ENCODE data around the gene DOCK4.

Gene DOCK4

DNA sequence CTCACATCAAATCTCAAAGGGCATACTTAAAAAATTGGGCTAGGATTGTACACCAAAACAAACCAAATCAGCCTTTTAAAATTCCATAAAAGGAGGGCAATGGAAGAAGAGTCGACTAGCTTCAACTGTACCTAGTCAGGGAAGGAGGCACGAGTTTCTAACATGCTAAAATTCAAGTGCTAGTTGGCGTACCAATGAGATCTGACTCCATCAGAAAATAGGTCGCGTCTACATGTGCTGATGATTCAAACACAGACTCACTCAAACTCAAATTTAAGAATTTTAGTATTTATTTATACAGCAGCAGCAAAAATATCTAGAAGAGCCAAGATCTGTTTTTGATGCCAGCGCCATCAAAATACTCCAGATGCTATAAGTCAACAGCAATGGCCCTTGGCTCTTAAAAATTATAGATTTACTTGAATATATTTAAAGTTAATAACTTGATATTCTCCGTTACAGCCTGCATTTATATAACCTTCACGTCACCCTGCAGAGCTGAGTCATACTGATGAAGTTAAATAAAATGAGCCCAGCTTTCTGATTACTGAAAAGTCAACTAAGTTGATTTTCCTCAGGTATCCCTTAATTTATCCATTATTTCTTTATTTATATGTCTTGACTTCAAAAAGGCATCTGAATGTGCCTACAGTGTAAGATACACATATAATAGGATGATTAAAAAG lies 341.8 kb downstream of the DOCK4 start:
- DNase-seq (ENCODE audit: low read depth in 1 of 2, low spot score in 1 of 2), result no peak

DNA sequence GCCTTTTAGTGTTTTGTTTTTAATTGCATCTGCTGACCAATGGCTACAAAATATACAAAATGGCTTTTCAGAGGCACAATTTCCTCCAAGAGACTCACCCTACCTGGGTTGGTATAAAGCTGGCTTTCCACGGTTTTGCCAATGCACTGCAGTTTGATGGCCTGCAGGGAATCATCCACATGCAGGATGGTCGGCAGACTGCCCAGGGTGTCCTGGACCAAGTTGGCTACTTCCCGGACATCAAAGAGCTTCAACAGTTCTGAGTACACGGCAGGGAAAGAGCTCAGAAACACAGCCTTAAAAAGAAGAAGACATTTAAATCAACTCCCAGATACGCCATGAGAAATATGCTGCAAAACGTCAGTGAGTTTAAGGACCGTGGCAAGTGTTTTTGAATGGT lies 342.9 kb downstream of the DOCK4 start:
- no peak for DNase-seq (ENCODE audit: low read depth in 1 of 2, low spot score in 1 of 2)

DNA sequence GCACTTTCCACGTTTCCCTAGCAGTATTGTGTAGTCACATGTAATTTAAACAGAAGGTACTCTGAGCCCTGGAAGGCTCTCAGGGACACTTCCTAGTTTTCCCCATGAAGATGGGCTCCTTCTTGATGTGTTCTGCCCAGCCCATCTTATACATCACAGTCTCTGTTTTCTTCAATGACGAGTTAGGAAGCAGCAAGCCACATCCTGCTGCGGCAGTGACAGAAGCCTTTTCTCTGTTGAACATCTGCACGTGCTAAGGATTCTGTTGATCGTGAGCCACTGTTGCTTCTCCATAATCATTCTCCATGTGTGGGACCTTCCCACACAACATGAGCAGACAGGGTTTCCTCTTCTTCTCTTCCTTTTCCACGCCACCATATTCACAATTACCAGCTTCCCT lies 346.0 kb downstream of the DOCK4 start:
- DNase-seq (ENCODE audit: low read depth in 1 of 2, low spot score in 1 of 2), result no peak

- DNase-seq (ENCODE audit: low read depth in 1 of 2, low spot score in 1 of 2), result no peak
These were observed 347.9 kb downstream of the DOCK4 start for GRCh38 chr7:111858331-111858730.

- no peak for DNase-seq (ENCODE audit: low read depth in 1 of 2, low spot score in 1 of 2)
These were observed 350.4 kb downstream of the DOCK4 start for GRCh38 chr7:111855842-111856227.

- DNase-seq (ENCODE audit: low read depth in 1 of 2, low spot score in 1 of 2), result no peak
These were observed 350.9 kb downstream of the DOCK4 start for GRCh38 chr7:111855161-111855841.

DNA sequence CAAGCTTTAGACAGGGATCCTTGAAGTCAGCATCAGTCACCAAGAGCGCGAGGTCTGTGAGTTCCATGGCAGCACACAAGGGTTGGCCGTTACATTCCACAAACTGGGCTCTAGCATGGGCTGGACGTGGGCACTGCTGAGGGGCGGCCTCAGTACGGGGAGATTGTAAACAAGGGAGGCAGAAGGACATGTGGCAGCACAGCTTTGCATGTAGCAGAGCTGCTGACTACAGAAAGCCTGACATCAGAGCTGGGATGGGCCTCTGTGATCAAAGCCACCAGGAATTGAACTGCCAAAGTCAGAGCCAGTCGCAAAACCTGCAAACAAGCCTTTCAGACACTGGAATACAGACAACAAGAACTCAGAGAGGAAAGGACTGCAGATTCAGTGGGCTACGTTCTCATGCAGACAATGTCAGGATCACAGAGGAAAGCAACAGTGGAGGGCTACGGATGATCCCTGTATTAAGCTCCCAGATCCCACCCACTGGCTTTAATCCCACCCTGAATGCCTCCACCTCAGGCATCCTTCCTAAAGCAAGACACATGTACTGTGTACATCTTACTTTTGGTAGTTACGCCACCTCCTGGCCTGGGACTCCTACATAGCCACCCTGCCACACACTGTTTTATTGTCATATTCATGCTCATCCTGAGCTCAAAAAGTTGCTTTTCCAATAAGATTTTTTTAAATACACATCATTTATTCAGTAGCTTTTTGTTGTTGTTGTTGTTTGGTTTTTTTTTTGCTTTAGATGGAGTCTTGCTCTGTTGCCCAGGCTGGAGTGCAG lies 352.8 kb downstream of the DOCK4 start:
- DNase-seq (ENCODE audit: low read depth in 1 of 2, low spot score in 1 of 2), result no peak

DNA sequence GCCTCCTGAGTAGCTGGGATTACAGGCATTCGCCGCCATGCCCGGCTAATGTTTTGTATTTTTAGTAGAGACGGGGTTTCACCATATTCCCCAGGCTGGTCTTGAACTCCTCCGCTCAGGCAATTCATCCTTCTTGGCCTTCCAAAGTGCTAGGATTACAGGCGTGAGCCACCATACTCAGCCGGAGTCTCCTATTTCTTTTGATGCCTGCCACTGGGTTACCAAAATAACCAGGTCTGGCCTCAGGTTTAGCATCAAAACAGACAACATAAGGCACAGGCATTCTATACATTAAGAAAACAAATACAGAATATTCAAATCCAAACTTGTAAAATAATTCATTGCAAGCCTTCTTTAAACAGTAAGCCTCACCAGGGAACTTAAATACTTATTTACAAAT lies 354.1 kb downstream of the DOCK4 start:
- no peak for DNase-seq (ENCODE audit: low read depth in 1 of 2, low spot score in 1 of 2)

DNA sequence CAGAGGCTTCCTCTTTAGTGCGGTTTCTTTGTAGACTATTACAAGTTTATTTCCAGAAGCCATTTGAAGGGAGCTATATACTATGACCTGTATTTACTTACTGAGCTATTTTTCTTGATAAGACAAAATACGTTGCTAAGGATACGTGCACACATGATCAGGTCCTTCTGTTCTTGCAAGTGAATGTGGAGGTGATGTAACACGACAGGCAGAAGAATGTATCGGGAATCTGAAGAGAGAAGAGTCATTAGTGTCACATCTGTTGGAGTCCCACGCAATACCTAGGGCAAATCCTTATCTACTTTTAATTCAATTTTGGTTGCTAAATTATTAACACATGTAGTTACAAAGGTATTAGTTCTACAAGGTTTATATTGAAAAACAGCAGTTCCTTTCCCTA lies 359.3 kb downstream of the DOCK4 start:
- no peak for DNase-seq (ENCODE audit: low read depth in 1 of 2, low spot score in 1 of 2)

- DNase-seq (ENCODE audit: low read depth in 1 of 2, low spot score in 1 of 2), result no peak
These were observed 360.3 kb downstream of the DOCK4 start for GRCh38 chr7:111845853-111846252.

- no peak for DNase-seq (ENCODE audit: low read depth in 1 of 2, low spot score in 1 of 2)
These were observed 361.1 kb downstream of the DOCK4 start for GRCh38 chr7:111844904-111845671.

- no peak for DNase-seq (ENCODE audit: low read depth in 1 of 2, low spot score in 1 of 2)
These were observed 363.7 kb downstream of the DOCK4 start for GRCh38 chr7:111842491-111842890.

GRCh38 chr7:111841596-111842205 lies 364.5 kb downstream of the DOCK4 start:
- no peak for DNase-seq (ENCODE audit: low read depth in 1 of 2, low spot score in 1 of 2)

GRCh38 chr7:111840528-111840927 lies 365.7 kb downstream of the DOCK4 start:
- no peak for DNase-seq (ENCODE audit: low read depth in 1 of 2, low spot score in 1 of 2)

DNA sequence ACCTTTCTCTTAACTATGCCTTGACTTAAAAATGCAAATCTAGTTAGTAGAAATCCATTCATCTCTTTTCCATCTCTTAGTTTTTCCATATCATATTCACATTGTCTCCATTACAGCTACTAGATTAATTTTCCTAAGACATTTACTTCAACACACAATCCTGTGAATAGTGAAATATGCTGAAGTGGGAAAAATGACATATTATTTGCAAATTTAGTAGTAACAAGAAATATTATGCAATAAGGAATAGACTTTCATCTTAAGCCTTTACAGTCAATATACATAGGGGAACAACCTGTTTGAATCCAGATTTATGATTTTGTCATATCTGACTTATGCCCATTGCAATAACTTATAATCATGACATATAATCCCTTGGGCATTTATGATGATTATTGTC lies 366.9 kb downstream of the DOCK4 start:
- no peak for DNase-seq (ENCODE audit: low read depth in 1 of 2, low spot score in 1 of 2)

DNA sequence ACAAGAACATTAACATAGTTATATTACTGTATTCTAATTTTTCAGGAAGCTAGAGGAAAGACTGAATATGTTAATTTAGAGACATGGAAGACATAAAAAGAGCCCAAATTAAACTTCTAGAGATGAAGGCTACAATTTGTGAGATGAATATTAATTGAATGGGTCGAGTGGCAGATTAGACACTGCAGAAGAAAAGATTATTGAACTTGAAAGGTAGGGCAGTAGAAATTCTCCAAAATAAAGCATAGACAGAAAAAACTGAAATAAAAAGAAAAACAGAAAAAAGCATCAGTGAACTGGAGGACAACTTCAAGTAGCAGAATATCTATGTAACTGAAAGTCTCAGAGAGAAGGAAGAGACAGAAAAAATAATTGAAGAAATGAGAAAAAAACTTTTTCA lies 369.6 kb downstream of the DOCK4 start:
- DNase-seq (ENCODE audit: low read depth in 1 of 2, low spot score in 1 of 2), result no peak

DNA sequence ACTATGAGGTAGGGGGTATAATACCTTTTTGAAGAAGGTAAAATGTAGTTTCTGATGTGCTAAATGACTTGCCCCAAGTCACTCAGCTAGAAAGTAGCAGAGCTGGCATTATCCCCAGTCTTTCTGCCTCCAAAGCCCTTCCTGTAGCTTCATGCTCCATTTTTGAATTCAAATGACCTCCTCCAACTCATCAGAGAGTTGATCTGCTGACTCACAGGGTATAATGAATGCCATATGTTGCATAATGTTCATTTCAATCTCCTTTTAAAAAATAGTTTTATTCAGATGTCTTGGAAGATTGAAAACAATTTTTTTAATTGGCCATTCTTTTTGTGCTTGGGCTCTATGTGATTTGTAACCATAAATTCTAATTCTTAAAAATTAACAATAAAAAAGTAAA lies 371.1 kb downstream of the DOCK4 start:
- DNase-seq (ENCODE audit: low read depth in 1 of 2, low spot score in 1 of 2), result no peak

- no peak for DNase-seq (ENCODE audit: low read depth in 1 of 2, low spot score in 1 of 2)
These were observed 371.8 kb downstream of the DOCK4 start for GRCh38 chr7:111834367-111834766.

DNA sequence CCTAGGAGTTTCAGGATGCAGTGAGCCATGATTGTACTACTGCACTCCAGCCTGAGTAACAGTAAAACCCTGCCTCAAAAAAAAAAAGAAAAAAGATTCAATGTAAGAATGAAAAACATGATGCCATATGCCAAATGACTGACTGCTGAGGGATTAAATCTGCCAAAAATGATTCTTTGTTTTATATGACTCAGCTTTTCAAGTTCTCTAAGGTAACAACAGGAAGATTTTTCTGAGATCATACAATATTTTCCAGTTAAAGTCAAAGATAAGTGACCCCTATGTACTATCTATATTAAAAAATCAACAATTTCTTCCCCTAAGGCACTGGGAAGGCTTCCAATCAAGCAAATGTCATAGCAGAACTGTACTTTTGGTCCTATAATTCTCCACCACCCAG lies 372.7 kb downstream of the DOCK4 start:
- DNase-seq (ENCODE audit: low read depth in 1 of 2, low spot score in 1 of 2), result no peak

DNA sequence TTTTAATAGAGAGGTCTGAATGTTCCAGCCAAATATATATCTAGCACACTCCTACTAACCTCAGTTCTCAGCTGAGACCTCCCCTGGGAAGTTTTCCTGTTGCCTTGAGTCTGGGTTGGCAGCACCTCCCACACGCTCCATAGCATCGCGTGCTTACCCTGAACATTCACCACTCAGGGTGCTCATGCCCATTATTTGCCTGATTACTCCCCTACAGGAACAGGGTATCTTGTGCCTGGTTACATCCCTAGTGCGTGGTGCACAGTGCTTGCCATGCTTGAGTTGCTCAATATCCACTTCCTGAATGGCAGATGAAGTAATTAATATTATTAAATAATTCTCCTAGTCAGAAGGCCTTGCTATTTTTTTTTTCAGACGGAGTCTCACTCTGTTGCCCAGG lies 374.0 kb downstream of the DOCK4 start:
- no peak for DNase-seq (ENCODE audit: low read depth in 1 of 2, low spot score in 1 of 2)

- no peak for DNase-seq (ENCODE audit: low read depth in 1 of 2, low spot score in 1 of 2)
These were observed 377.0 kb downstream of the DOCK4 start for GRCh38 chr7:111829221-111829620.
